HCT116 (cell line): Measurements from ENCODE around the gene SIRT6. TPM values are rescaled to one million over a fixed set of nuclear protein-coding genes. Genes with fewer than 3 reads are reported as not detected.

ENCODE experiments used
- ATAC-seq: fragments of 200-7000 bp; cut with Tn5 transposase; 2 replicates; pipeline ENCODE4 v1.9.1; 2020; ENCODE audit warnings: mild to moderate bottlenecking, moderate library complexity
- BruUV-seq: library from RNA; stranded (reverse); fragments of 400-500 nt; replicated peaks from 2 replicates; lab custom pipeline; 2021; lab: Mats Ljungman, UMichigan
- CTCF ChIA-PET: fragments of 300-600 bp; sonication (Branson Sonifier 250); formaldehyde crosslinking; loops from one replicate; lab custom pipeline; 2021; ENCODE audit warnings: antibody characterized with exemption; lab: Charles Lee
- POLR2A ChIA-PET: fragments of 300-600, 350-600 bp; sonication (Branson Sonifier 250); formaldehyde crosslinking; loops from one replicate; lab custom pipeline; 2021; ENCODE audit warnings: antibody characterized with exemption; lab: Charles Lee
- RAD21 ChIA-PET, 2 experiments: fragments of 300-600 bp; sonication (Branson Sonifier 250); formaldehyde crosslinking; loops; one replicate each; lab custom pipeline; 2023; ENCODE audit warnings: low total read pairs in 2 of 2; ENCODE audit not compliant: uncharacterized antibody in 2 of 2, unreplicated experiment in 2 of 2, low non-redundant PET in 1 of 2; lab: Charles Lee
- DNase-seq: peaks from one replicate; pipeline ENCODE4 v3.0.0-alpha.2; 2010; ENCODE audit warnings: low read depth, low spot score
- H2AFZ ChIP-seq: fragments of 200-600 bp; shearing (Covaris generic), sonication (generic); 2 replicates; pipeline ENCODE4 v1.6.1; 2017; ENCODE audit warnings: low read depth, mixed run types, mixed read lengths, antibody characterized with exemption, low read length; ENCODE audit not compliant: poor library complexity, severe bottlenecking
- H3K27ac ChIP-seq: 2 replicates; pipeline ENCODE4 v1.5.1; 2012; ENCODE audit warnings: low read depth, low read length
- H3K27me3 ChIP-seq: fragments of 200-600 bp; sonication (generic); 2 replicates; pipeline ENCODE4 v1.6.1; 2016; ENCODE audit warnings: mixed run types, low read length, mixed read lengths; ENCODE audit not compliant: insufficient read depth
- H3K36me3 ChIP-seq, 2 experiments: fragments of 200-500 bp in 1 of 2; fragments of 200-600 bp in 1 of 2; sonication (Bioruptor generic) in 1 of 2; sonication (generic) in 1 of 2; 2 replicates each; pipeline versions ENCODE4 v1.5.1 to v1.6.1; 2014 to 2016; ENCODE audit warnings: low read length in 2 of 2, inconsistent platforms in 1 of 2, mixed read lengths in 1 of 2, mixed run types in 1 of 2; ENCODE audit not compliant: insufficient read depth in 2 of 2, control insufficient read depth in 1 of 2
- H3K4me1 ChIP-seq, 2 experiments: fragments of 200-600 bp in 1 of 2; sonication (generic) in 1 of 2; 2 replicates each; pipeline versions ENCODE4 v1.5.1 to v1.6.1; 2012 to 2017; ENCODE audit warnings: low read length in 2 of 2, inconsistent platforms in 1 of 2, mild to moderate bottlenecking in 1 of 2, mixed read lengths in 1 of 2, mixed run types in 1 of 2, moderate library complexity in 1 of 2; ENCODE audit not compliant: insufficient read depth in 2 of 2, control insufficient read depth in 1 of 2
- H3K4me2 ChIP-seq: fragments of 200-600 bp; sonication (generic); 2 replicates; pipeline ENCODE4 v1.6.1; 2017; ENCODE audit warnings: mixed run types, low read length, mixed read lengths
- H3K4me3 ChIP-seq, 2 experiments: fragments of 200-600 bp in 1 of 2; sonication (generic) in 1 of 2; replicated peaks in 1 of 2; 2 replicates each; pipeline ENCODE4 v1.5.1; 2011 to 2016; ENCODE audit warnings: low read length in 2 of 2, control low read depth in 1 of 2, low read depth in 1 of 2, mild to moderate bottlenecking in 1 of 2, mixed read lengths in 1 of 2, mixed run types in 1 of 2
- H3K79me2 ChIP-seq: fragments of 200-600 bp; sonication (generic); 2 replicates; pipeline ENCODE4 v1.6.1; 2017; ENCODE audit warnings: mild to moderate bottlenecking, mixed run types, low read length, moderate library complexity, mixed read lengths; ENCODE audit not compliant: insufficient read depth
- H3K9ac ChIP-seq: fragments of 200-600 bp; sonication (generic); 2 replicates; pipeline ENCODE4 v1.6.1; 2016; ENCODE audit warnings: low read length, mixed read lengths
- H3K9me2 ChIP-seq: fragments of 200-600 bp; sonication (generic), shearing (Covaris generic); 2 replicates; pipeline ENCODE4 v1.6.1; 2017; ENCODE audit warnings: mixed run types, mild to moderate bottlenecking, moderate library complexity; ENCODE audit not compliant: insufficient read depth
- H3K9me3 ChIP-seq, 2 experiments: fragments of 200-500 bp in 1 of 2; fragments of 200-600 bp in 1 of 2; sonication (Bioruptor generic) in 1 of 2; sonication (generic) in 1 of 2; 2 replicates each; pipeline ENCODE4 v1.6.1; 2014 to 2017; ENCODE audit warnings: low read length in 2 of 2, mixed read lengths in 2 of 2, inconsistent platforms in 1 of 2, low read depth in 1 of 2, mild to moderate bottlenecking in 1 of 2, mixed run types in 1 of 2, moderate library complexity in 1 of 2; ENCODE audit not compliant: control insufficient read depth in 1 of 2, insufficient read depth in 1 of 2
- H4K20me1 ChIP-seq: fragments of 200-600 bp; sonication (generic), shearing (Covaris generic); 2 replicates; pipeline ENCODE4 v1.6.1; 2017; ENCODE audit warnings: mixed run types, mild to moderate bottlenecking, moderate library complexity; ENCODE audit not compliant: insufficient read depth
- CBX3 ChIP-seq: IDR thresholded peaks from 2 replicates; pipeline ENCODE4 v1.6.1; 2012; ENCODE audit warnings: low read depth
- CEBPB ChIP-seq: IDR thresholded peaks from 2 replicates; pipeline ENCODE4 v1.6.1; 2012; ENCODE audit warnings: low read depth
- ELF1 ChIP-seq: IDR thresholded peaks from 2 replicates; pipeline ENCODE4 v1.6.1; 2012; ENCODE audit warnings: low read depth, borderline replicate concordance
- EZH2 ChIP-seq: fragments of 200-600 bp; sonication (generic); IDR thresholded peaks from 2 replicates; pipeline ENCODE4 v1.6.1; 2017; ENCODE audit warnings: antibody characterized with exemption, mixed run types
- FOSL1 ChIP-seq: IDR thresholded peaks from 2 replicates; pipeline ENCODE4 v1.6.1; 2012; ENCODE audit warnings: low read depth
- JUND ChIP-seq: IDR thresholded peaks from 2 replicates; pipeline ENCODE4 v1.6.1; 2012
- RAD21 ChIP-seq: IDR thresholded peaks from 2 replicates; pipeline ENCODE4 v1.6.1; 2012; ENCODE audit warnings: low read depth, mild to moderate bottlenecking
- SIN3A ChIP-seq: IDR thresholded peaks from 2 replicates; pipeline ENCODE4 v1.6.1; 2012; ENCODE audit warnings: low read depth
- SP1 ChIP-seq: IDR thresholded peaks from 2 replicates; pipeline ENCODE4 v1.6.1; 2012; ENCODE audit warnings: low read depth
- SRF ChIP-seq: IDR thresholded peaks from 2 replicates; pipeline ENCODE4 v1.6.1; 2012; ENCODE audit warnings: low read depth
- ZNF274 ChIP-seq: fragments of 200-500 bp; sonication (Bioruptor generic); IDR thresholded peaks from 2 replicates; pipeline ENCODE4 v1.6.1; 2014; ENCODE audit warnings: mild to moderate bottlenecking, low read depth, low read length, inconsistent platforms
- intact Hi-C: fragments of 100-400 bp; cut with micrococcal nuclease; formaldehyde crosslinking; loops from 2 replicates; pipeline ENCODE4 v1.10.0; 2022
- total RNA-seq: library from RNA; stranded (reverse); gene quantifications from one replicate; pipeline ENCODE4 v1.2.1, GENCODE V29; 2021; ENCODE audit not compliant: unreplicated experiment
- TF ChIP-seq, protein P1 (sequence below): IDR thresholded peaks from 2 replicates; pipeline ENCODE4 v1.6.1; 2012; ENCODE audit warnings: low read depth
- TF ChIP-seq, protein P2 (sequence below): IDR thresholded peaks from 2 replicates; pipeline ENCODE4 v1.6.1; 2012
- TF ChIP-seq, protein P3 (sequence below): IDR thresholded peaks from 2 replicates; pipeline ENCODE4 v1.6.1; 2011; ENCODE audit warnings: mild to moderate bottlenecking, low read length, moderate library complexity; ENCODE audit not compliant: insufficient replicate concordance; ENCODE audit errors: extremely low read depth
- TF ChIP-seq, protein P4 (sequence below), 3 experiments: fragments of 200-600 bp in 1 of 3; sonication (generic) in 1 of 3; IDR thresholded peaks in 2 of 3; conservative IDR thresholded peaks in 1 of 3; 2 replicates each; pipeline ENCODE4 v1.5.1; 2012 to 2017; ENCODE audit warnings: low read depth in 2 of 3, low read length in 2 of 3, antibody characterized with exemption in 1 of 3, borderline replicate concordance in 1 of 3, control low read depth in 1 of 3, mild to moderate bottlenecking in 1 of 3, mixed read lengths in 1 of 3, mixed run types in 1 of 3, moderate library complexity in 1 of 3; ENCODE audit not compliant: insufficient read depth in 1 of 3

SIRT6 gene
- total RNA-seq, 1 experiment from 2014 or later: 36.3 TPM

DNA sequence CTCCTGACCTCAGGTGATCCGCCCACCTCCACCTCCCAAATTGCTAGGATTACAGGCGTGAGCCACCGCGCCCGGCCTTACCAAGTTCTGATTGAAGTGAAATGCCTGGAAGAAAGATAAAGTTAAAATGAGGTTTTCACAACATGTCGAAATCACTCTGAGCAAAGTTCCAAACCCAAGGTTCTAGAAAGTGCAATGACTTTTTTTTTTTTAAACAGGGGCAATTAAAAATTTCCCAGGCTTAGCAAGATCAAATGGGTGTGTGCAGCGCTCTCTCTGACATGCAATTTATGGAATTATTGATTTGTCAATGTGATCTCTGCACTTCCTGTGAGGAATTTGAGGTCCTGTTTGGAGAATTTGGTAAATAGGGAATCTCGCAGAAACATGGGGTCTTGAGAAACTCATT is 45.7 kb downstream of the SIRT6 start:
- POLR2A ChIA-PET: no interaction called here

More for the DNA sequence above, 45.7 kb downstream of the SIRT6 start:
- peaks cover 13 to 33% of the 10 kb centered on the region in 2 experiments for H3K4me1 ChIP-seq
- H3K4me2 ChIP-seq: no peak overlapping the region
- no peak overlapping the region for H2AFZ ChIP-seq
- H4K20me1 ChIP-seq: no peaks in the 10 kb centered on the region
- no peaks in the 10 kb centered on the region for H3K79me2 ChIP-seq
- DNase-seq: no peak
- no TSS peak for BruUV-seq
- no peak overlapping the region for H3K9ac ChIP-seq
- ATAC-seq: no peak
- no peaks in the 10 kb centered on the region for H3K9me3 ChIP-seq
- intact Hi-C loops: loop anchor here (10.0 kb wide), 1 partner anchor 72 kb away; the partner anchor contains the start of gene ZBTB7A
- H3K36me3 ChIP-seq: no peaks in the 10 kb centered on the region
- RAD21 ChIA-PET: no interaction called here
- H3K9me2 ChIP-seq: no peaks in the 10 kb centered on the region
- TF ChIP-seq EZH2: no peak
- TF ChIP-seq, protein P1, sequence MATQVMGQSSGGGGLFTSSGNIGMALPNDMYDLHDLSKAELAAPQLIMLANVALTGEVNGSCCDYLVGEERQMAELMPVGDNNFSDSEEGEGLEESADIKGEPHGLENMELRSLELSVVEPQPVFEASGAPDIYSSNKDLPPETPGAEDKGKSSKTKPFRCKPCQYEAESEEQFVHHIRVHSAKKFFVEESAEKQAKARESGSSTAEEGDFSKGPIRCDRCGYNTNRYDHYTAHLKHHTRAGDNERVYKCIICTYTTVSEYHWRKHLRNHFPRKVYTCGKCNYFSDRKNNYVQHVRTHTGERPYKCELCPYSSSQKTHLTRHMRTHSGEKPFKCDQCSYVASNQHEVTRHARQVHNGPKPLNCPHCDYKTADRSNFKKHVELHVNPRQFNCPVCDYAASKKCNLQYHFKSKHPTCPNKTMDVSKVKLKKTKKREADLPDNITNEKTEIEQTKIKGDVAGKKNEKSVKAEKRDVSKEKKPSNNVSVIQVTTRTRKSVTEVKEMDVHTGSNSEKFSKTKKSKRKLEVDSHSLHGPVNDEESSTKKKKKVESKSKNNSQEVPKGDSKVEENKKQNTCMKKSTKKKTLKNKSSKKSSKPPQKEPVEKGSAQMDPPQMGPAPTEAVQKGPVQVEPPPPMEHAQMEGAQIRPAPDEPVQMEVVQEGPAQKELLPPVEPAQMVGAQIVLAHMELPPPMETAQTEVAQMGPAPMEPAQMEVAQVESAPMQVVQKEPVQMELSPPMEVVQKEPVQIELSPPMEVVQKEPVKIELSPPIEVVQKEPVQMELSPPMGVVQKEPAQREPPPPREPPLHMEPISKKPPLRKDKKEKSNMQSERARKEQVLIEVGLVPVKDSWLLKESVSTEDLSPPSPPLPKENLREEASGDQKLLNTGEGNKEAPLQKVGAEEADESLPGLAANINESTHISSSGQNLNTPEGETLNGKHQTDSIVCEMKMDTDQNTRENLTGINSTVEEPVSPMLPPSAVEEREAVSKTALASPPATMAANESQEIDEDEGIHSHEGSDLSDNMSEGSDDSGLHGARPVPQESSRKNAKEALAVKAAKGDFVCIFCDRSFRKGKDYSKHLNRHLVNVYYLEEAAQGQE: no peak
- no peak for TF ChIP-seq SIN3A
- no peak for TF ChIP-seq SRF
- TF ChIP-seq, protein P2, sequence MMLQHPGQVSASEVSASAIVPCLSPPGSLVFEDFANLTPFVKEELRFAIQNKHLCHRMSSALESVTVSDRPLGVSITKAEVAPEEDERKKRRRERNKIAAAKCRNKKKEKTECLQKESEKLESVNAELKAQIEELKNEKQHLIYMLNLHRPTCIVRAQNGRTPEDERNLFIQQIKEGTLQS: no peak
- TF ChIP-seq, protein P3, sequence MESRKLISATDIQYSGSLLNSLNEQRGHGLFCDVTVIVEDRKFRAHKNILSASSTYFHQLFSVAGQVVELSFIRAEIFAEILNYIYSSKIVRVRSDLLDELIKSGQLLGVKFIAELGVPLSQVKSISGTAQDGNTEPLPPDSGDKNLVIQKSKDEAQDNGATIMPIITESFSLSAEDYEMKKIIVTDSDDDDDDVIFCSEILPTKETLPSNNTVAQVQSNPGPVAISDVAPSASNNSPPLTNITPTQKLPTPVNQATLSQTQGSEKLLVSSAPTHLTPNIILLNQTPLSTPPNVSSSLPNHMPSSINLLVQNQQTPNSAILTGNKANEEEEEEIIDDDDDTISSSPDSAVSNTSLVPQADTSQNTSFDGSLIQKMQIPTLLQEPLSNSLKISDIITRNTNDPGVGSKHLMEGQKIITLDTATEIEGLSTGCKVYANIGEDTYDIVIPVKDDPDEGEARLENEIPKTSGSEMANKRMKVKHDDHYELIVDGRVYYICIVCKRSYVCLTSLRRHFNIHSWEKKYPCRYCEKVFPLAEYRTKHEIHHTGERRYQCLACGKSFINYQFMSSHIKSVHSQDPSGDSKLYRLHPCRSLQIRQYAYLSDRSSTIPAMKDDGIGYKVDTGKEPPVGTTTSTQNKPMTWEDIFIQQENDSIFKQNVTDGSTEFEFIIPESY: no peak
- no peak for TF ChIP-seq CEBPB
- no peak for TF ChIP-seq ZNF274
- TF ChIP-seq RAD21: no peak
- no peak for TF ChIP-seq ELF1
- TF ChIP-seq SP1: no peak
- no peak for TF ChIP-seq CBX3
- TF ChIP-seq JUND: no peak
- TF ChIP-seq, protein P4, sequence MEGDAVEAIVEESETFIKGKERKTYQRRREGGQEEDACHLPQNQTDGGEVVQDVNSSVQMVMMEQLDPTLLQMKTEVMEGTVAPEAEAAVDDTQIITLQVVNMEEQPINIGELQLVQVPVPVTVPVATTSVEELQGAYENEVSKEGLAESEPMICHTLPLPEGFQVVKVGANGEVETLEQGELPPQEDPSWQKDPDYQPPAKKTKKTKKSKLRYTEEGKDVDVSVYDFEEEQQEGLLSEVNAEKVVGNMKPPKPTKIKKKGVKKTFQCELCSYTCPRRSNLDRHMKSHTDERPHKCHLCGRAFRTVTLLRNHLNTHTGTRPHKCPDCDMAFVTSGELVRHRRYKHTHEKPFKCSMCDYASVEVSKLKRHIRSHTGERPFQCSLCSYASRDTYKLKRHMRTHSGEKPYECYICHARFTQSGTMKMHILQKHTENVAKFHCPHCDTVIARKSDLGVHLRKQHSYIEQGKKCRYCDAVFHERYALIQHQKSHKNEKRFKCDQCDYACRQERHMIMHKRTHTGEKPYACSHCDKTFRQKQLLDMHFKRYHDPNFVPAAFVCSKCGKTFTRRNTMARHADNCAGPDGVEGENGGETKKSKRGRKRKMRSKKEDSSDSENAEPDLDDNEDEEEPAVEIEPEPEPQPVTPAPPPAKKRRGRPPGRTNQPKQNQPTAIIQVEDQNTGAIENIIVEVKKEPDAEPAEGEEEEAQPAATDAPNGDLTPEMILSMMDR (IDR thresholded peaks at IDR 0.05 in 2 of 3, conservative IDR thresholded peaks at IDR 0.05 in 1 of 3; ENCODE audit: borderline replicate concordance in 1 of 3, insufficient read depth in 1 of 3, low read depth in 2 of 3, low read length in 2 of 3): no peak
- TF ChIP-seq FOSL1: no peak
- no peak overlapping the region for H3K27ac ChIP-seq
- CTCF ChIA-PET: no interaction called here
- H3K27me3 ChIP-seq: no peaks in the 10 kb centered on the region
- H3K4me3 ChIP-seq: no peak overlapping the region
